IPS-18c (cell line): ENCODE measurements around the gene PDE12.
A peak's percentile ranks its signal among the peaks of the same experiment; 100 is the strongest.
"Not testable (repeated sequence)": the region's sequence is repeated elsewhere in the genome, so short reads cannot be mapped to it uniquely, and the experiment has no call there.

ENCODE experiments used
- H3K4me3 ChIP-seq: 2 replicates; pipeline ENCODE4 v1.7.0; 2013; ENCODE audit warnings: low read depth, mild to moderate bottlenecking, low read length, moderate library complexity; ENCODE audit not compliant: insufficient read depth
- H3K9me3 ChIP-seq: one replicate; pipeline ENCODE4 v1.6.1; 2013; ENCODE audit warnings: mild to moderate bottlenecking, low read length, moderate library complexity; ENCODE audit not compliant: control insufficient read depth, insufficient read depth

Gene PDE12

GRCh38 chr3:57575966-57576626, 20.0 kb downstream of the PDE12 start:
- Histone ChIP-seq H3K4me3 (no peak overlapping the region), H3K9me3 (no peaks in the 10 kb centered on the region)

DNA sequence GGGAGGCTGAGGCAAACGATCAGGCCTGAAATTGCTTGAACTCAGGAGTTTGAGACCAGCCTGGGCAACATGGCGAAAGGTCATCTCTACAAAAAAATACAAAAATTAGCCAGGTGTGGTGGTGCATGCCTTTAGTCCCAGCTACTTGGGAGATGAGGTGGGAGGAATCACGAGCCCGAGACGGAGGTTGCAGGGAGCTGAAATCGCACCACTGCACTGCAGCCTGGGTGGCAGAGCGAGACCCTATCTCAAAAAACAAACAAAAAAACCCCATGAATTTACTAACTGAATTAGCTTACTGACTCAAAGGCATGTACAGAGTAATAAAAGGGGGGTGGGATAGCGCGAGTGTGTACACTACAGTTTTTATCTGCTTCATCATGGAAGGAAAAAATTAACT, 21.7 kb downstream of the PDE12 start:
- Histone ChIP-seq H3K9me3 (no peaks in the 10 kb centered on the region), H3K4me3 (no peak overlapping the region)

GRCh38 chr3:57582474-57583168, 26.5 kb downstream of the PDE12 start:
- H3K4me3 ChIP-seq = no peak overlapping the region

DNA sequence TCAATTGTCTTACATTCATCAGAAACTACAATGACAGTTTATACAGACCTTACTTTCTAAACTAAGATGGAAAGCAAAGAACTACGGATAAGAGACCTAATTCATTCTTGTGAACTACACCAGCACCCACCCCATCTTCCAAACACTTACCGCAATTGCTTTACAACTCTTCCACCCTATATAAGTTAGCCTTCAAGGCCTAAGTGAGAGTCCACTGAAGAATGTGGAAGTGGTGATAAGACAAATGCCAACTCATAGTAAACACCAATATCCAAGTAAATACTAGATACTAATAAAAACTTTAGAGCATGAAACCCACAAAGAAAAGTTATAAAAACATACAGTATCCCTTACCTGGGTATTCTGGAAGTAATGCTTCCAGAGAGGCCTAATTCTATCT, 27.5 kb downstream of the PDE12 start:
- H3K4me3 ChIP-seq = no peak overlapping the region
- no peaks in the 10 kb centered on the region for H3K9me3 ChIP-seq

More at GRCh38 chr3:57582474-57583168, 26.5 kb downstream of the PDE12 start:
- no peaks in the 10 kb centered on the region for H3K9me3 ChIP-seq

DNA sequence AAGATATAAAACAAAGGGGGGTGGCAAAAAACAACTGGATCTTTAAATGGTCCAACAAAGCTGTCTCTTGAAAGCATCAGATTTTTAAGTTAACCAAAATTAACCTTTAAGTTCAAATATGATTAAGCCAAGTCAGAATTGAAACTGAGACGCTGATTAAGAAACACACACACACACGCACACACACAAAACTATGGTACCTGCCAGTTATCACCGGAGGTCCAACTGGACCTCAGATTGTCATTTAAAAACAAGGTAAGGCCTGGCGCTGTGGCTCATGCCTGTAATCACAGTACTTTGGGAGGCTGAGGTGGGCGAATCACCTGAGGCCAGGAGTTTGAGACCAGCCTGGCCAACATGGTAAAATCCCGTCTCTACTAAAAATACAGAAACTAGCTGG, 30.7 kb downstream of the PDE12 start:
- Histone ChIP-seq H3K4me3 (no peak overlapping the region), H3K9me3 (no peaks in the 10 kb centered on the region)

DNA sequence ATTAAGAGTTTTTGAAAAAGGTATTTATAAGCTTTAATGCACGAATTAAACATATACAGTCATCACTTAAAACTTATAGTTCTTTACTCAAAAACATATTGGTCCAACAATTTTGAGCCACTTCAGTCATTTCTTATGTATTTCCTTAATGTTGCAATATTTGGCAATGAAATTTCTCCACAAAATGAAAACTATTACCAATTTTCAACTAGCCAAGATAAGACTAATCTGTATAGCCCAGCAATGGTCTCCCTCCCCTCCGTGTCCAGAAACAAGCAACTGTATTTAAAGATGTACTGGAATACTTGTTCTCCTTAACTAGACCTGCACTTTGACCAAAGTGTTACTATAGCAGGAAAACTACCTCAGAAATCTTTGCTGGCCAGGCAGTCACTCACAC, 31.8 kb downstream of the PDE12 start:
- no peak overlapping the region for H3K4me3 ChIP-seq
- no peaks in the 10 kb centered on the region for H3K9me3 ChIP-seq

DNA sequence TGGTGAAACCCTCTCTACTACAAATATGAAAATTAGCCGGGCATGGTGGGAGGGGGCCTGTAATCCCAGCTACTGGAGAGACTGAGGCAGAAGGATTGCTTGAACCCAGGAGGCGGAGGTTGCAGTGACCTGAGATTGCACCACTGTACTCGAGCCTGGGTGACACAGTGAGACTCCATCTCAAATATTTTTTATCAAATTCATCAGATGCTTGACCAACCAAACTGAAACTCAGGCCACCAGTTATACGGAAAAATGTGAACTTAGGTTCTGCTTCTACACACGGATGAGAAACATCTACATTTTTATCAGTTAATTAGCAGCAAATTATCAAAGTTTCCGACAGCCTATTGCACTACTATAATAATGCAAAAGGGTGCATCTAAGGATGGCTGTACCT, 36.2 kb downstream of the PDE12 start:
- Histone ChIP-seq H3K9me3 (no peaks in the 10 kb centered on the region), H3K4me3 (no peak overlapping the region)

DNA sequence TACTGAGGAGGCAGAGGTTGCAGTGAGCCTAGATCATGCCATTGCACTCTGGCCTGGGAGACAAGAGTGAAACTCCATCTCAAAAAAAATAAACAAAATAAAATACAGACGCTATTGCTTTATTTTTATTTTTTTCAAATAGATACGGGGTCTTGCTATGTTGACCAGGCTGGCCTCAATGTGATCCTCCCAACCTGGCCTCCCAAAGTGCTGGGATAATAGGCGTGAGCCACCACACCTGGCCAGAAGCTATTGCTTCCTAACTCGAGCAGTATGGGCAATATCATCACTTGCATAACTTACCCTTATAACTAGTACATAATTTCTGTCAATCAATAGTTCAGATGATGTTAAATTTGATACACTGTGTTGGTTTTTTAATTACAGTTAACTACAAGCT, 38.1 kb downstream of the PDE12 start:
- H3K4me3 ChIP-seq = no peak overlapping the region
- no peaks in the 10 kb centered on the region for H3K9me3 ChIP-seq

- H3K4me3 ChIP-seq = no peak overlapping the region
- no peaks in the 10 kb centered on the region for H3K9me3 ChIP-seq
Measured at GRCh38 chr3:57594576-57594975, 38.5 kb downstream of the PDE12 start.

GRCh38 chr3:57596495-57597126, 40.5 kb downstream of the PDE12 start:
- peak overlapping the region; percentile 100 for H3K4me3 ChIP-seq

DNA sequence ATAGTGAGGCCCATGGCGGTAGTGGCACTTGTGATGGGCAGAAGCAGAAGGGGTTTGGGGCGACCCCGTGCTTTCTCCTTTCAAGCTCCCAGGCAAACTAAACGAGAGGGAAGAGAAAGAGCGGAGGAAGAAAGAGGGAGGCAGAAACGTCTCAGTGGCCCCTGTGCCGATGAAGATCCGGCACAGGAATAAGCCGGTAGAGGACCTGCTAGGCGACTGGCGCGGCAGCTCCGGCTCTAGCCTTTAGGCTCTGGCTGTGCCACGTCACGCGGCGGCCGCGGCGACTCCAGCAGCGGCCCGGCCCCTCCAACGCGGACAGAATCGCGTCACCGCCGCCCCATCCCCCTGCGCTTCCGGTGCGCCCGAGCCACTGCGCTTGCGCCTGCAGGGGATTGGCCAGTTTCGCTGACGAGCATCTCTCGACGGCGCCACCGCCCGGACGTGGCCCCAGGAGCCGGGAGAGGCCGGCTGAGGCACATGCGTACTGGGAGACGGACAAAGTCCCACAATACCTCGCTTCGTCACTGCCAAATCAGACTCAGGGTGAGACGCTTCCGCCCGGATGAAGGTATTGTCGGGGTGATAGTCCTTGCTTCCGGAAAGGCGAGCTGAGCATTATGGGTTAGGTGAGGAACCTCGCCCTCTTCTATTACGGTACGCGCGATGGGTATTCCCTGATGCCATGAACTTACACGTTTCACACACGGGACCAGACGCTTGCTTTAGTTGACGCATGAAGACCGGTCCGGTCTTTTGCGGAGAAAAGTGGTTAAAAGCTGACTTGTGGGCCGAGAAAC, 41.3 kb downstream of the PDE12 start, which contains the start of gene ARF4:
Gene ARF4, minus strand, starts transcription at position 218 of the 797 bp plus-strand sequence. Its CDS starts 204 bp downstream, at position 14.
- peak within 1 kb of the TSS; percentile 100 for H3K4me3 ChIP-seq
- no peaks in the 10 kb centered on the region for H3K9me3 ChIP-seq

More at GRCh38 chr3:57596495-57597126, 40.5 kb downstream of the PDE12 start:
- H3K9me3 ChIP-seq = no peaks in the 10 kb centered on the region

DNA sequence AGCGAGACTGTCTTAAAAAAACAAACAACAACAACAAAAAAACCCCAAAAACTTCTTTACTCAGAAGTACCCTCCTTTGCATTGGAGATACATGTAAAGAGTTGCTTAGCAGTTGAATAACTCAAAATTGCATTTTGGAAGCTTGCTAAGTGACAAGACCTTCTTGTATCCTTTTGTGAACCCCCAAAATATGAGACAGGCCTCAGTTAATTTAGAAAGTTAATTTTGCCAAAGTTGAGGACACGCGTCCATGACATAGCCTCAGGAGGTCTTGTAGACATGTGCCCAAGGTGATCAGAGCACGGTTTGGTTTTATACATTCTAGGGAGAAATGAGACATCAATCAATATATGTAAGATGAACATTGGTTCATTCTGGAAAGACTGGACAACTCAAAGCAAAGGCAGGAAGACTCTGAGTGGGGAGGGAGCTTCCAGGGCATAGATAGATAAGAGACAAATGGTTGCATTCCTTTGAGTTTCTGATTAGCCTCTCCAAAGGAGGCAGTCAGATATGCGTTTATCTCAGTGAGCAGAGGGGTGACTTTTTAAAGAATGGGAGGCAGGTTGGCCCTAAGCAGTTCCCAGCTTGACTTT, 42.8 kb downstream of the PDE12 start:
- Histone ChIP-seq H3K9me3 (no peaks in the 10 kb centered on the region), H3K4me3 (peak overlapping the region; percentile 88; the same call in 1 of the 2 replicates)

- Histone ChIP-seq H3K9me3 (no peaks in the 10 kb centered on the region), H3K4me3 (no peak overlapping the region)
Measured at GRCh38 chr3:57600195-57600594, 44.1 kb downstream of the PDE12 start.

GRCh38 chr3:57604971-57605370, 48.9 kb downstream of the PDE12 start:
- Histone ChIP-seq H3K9me3 (no peaks in the 10 kb centered on the region), H3K4me3 (no peak overlapping the region)

DNA sequence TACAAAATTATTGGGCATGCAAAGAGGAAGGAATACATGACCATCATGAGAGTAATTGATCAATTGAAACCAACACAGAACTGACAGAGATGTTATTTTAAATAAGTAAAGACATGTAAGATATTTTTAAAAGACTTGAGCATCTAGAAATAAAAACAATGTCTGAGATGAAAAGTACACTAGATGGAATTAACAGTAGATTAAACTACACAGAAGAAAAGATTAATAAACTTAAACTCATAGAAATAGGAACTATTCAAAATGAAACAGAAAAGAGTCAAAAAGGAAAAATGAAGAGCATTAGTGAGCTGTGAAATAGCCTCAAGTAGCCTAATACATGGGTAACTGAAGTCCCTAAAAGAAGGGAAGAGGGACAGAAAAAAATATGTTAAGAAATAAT, 49.6 kb downstream of the PDE12 start:
- Histone ChIP-seq H3K9me3 (no peaks in the 10 kb centered on the region), H3K4me3 (no peak overlapping the region)

DNA sequence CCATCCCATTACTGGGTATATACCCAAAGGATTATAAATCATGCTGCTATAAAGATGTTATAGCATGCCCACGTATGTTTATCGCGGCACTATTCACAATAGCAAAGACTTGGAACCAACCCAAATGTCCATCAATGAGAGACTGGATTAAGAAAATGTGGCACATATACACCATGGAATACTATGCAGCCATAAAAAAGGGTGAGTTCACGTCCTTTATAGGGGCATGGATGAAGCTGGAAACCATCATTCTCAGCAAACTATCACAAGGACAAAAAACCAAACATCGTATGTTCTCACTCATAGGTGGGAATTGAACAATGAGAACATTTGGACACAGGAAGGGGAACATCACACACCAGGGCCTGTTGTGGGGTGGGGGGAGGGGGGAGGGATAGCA, 55.8 kb downstream of the PDE12 start:
- H3K4me3 ChIP-seq, H3K9me3 ChIP-seq: not testable (repeated sequence)

DNA sequence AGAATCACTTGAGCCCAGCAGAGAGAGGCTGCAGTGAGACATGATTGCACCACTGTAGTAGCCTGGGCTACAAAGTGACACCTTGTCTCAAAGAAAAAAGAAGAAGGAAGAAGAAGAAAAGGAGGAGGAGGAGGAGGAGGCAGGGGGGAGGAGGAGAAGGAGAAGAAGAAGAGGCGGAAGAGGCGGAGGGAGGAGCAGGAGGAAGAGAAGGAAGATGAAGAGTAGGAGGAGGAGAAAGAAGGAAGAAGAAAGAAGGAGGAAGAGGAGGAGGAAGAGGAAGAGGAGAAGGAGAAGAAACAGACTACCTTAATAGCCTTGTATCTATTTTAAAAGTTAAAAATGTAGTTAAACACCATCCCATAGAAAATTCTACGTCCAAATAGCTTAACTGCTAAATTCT, 60.2 kb downstream of the PDE12 start:
- H3K9me3 ChIP-seq = no peaks in the 10 kb centered on the region
- H3K4me3 ChIP-seq = no peak overlapping the region
